ENCODE measurements around the gene KIAA0513. TPM values are rescaled to one million over a fixed set of nuclear protein-coding genes. Genes with fewer than 3 reads are reported as not detected.

Gene KIAA0513
- total and polyA plus RNA-seq, 9 donors: 2.8 to 12.8 (median 7.1) TPM

GRCh38 chr16:85072947-85073346, 45.4 kb downstream of the KIAA0513 start:
- no peak for DNase-seq
- Histone ChIP-seq H3K27ac (no peak overlapping the region), H3K27me3 (no peaks in the 10 kb centered on the region), H3K4me3 (no peak overlapping the region), H3K4me1 (ENCODE audit: insufficient read depth) (no peaks in the 10 kb centered on the region), H3K36me3 (no peaks in the 10 kb centered on the region), H3K9me3 (no peaks in the 10 kb centered on the region)
- 63 to 72% (median 71%) methylated on average over 13 of the region's 13 CpGs for WGBS, 3 donors
- intact Hi-C loops (cut with DNase I): no loop called here
- TF ChIP-seq EP300 (IDR thresholded peaks at IDR 0.05): no peak
- no peak for TF ChIP-seq CTCF (IDR thresholded peaks at IDR 0.05)
- TF ChIP-seq POLR2A (IDR thresholded peaks at IDR 0.05): no peak

GRCh38 chr16:85074225-85074914, 46.8 kb downstream of the KIAA0513 start:
- Histone ChIP-seq H3K36me3 (no peaks in the 10 kb centered on the region), H3K27me3 (no peaks in the 10 kb centered on the region), H3K27ac (no peak overlapping the region), H3K4me3 (no peak overlapping the region), H3K9me3 (no peaks in the 10 kb centered on the region), H3K4me1 (ENCODE audit: insufficient read depth) (no peaks in the 10 kb centered on the region)
- intact Hi-C loops (cut with DNase I): no loop called here
- WGBS, 3 donors: 90 to 95% (median 93%) methylated on average over 6 of the region's 6 CpGs
- DNase-seq: no peak
- no peak for TF ChIP-seq POLR2A (IDR thresholded peaks at IDR 0.05)
- TF ChIP-seq EP300 (IDR thresholded peaks at IDR 0.05): no peak
- no peak for TF ChIP-seq CTCF (IDR thresholded peaks at IDR 0.05)

GRCh38 chr16:85075236-85075924, 47.8 kb downstream of the KIAA0513 start:
- H3K9me3 ChIP-seq: no peaks in the 10 kb centered on the region
- no peak overlapping the region for H3K4me3 ChIP-seq
- intact Hi-C loops (cut with DNase I): no loop called here
- DNase-seq: no peak
- no peak overlapping the region for H3K27ac ChIP-seq
- H3K36me3 ChIP-seq: no peaks in the 10 kb centered on the region
- no peaks in the 10 kb centered on the region for H3K27me3 ChIP-seq
- 88 to 93% (median 90%) methylated on average over 16 of the region's 16 CpGs for WGBS, 3 donors
- TF ChIP-seq POLR2A (IDR thresholded peaks at IDR 0.05): no peak
- TF ChIP-seq CTCF (IDR thresholded peaks at IDR 0.05): no peak
- no peak for TF ChIP-seq EP300 (IDR thresholded peaks at IDR 0.05)
- no peaks in the 10 kb centered on the region for H3K4me1 ChIP-seq (ENCODE audit: insufficient read depth)

GRCh38 chr16:85077039-85077438, 49.4 kb downstream of the KIAA0513 start:
- no peaks in the 10 kb centered on the region for H3K4me1 ChIP-seq (ENCODE audit: insufficient read depth)
- TF ChIP-seq EP300 (IDR thresholded peaks at IDR 0.05): no peak
- no peak for TF ChIP-seq CTCF (IDR thresholded peaks at IDR 0.05)
- TF ChIP-seq POLR2A (IDR thresholded peaks at IDR 0.05): no peak
- intact Hi-C loops (cut with DNase I): no loop called here
- H3K36me3 ChIP-seq: no peaks in the 10 kb centered on the region
- DNase-seq: no peak
- WGBS, 3 donors: 80 to 87% (median 81%) methylated on average over 9 to 10 of the region's 10 CpGs
- no peaks in the 10 kb centered on the region for H3K27me3 ChIP-seq
- H3K9me3 ChIP-seq: no peaks in the 10 kb centered on the region
- no peak overlapping the region for H3K27ac ChIP-seq
- H3K4me3 ChIP-seq: no peak overlapping the region
